ENCODE data around the gene E4F1.
A peak's percentile ranks its signal among the peaks of the same experiment; 100 is the strongest.
"Not testable (repeated sequence)": the region's sequence is repeated elsewhere in the genome, so short reads cannot be mapped to it uniquely, and the experiment has no call there.

The E4F1 gene

DNA sequence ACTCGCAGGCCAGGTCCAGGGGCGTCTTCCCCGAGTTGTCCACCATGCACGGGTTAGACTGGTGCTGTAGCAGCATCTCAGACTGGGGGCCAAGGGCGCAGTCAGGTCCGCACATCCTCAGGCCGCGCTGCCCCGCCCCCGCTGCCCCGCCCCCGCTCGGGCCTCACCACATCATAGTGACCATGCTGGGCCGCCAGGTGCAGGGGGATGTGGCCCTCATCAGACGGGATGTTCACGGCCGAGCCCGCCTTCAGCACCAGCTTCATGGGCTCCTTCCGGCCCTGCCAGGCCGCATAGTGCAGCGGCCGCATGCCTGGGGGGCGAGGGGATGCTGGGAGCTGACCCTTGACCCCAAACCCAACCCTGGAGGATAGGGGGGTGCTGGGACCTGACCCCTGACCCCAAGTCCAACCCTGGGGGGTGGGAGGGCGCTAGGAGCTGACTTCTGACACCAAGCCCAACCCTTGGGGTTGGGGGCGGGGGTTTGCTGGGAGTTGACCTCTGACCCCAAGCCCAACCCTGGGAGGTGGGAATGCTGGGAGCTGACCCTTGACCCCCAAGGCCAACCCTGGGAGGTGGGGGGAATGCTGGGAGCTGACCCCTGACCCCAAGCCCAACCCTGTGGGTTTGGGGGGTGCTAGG, 34.0 kb upstream of the E4F1 start:
- no peak for DNase-seq

- no peak for DNase-seq
These were observed 33.3 kb upstream of the E4F1 start for GRCh38 chr16:2190002-2190658.

DNA sequence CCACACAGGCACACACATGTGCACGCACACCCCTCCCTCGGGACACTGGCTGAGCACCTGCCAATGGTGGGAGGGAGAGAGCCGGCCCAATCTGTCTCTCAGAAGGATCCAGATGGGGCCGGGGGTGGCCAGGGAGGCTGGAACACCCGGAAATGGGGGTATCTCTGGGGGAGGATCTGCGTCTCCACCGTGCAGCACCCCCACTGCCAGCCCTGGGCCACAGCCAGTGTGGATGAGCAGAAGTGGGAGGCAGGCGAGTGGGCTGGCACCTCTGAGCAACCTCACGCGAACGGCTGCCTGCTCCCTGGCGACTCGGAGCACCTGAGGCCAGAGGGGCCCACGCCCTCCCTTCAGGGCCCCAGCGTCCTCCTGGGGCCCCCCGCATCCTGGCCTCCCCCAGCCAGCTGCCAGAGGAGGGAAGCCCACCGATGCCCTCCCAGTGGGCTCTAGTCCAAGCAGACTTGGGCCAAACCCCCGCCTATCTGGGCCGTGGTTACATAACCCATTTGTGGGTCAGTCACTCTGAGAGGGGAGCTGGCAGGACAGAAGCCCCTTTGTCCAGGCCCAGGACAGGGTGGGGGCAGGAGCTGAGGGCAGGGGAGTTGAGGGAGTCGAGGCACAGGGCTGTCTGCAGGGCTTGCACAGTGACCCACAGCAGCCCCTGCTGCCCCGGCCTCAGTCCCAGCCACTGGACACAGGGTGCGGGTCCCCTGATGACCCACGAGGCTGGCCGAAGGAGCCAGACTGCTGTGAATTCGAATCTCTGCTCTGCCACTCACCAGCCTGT, 32.5 kb upstream of the E4F1 start:
- DNase-seq = no peak

DNA sequence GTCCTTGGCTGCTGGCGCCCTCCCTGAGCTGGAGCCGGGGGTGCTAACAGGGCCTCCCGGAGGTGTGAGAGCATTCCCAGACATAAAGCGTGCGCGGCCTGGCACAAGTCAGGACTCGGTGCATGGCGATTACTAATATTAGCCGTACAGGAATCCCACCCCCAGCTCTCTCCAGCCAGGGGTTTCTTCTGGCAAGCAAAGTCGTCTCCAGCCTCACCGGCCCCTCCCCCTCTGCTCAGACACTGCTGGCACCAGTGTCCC, 32.0 kb upstream of the E4F1 start:
- no peak for DNase-seq

DNA sequence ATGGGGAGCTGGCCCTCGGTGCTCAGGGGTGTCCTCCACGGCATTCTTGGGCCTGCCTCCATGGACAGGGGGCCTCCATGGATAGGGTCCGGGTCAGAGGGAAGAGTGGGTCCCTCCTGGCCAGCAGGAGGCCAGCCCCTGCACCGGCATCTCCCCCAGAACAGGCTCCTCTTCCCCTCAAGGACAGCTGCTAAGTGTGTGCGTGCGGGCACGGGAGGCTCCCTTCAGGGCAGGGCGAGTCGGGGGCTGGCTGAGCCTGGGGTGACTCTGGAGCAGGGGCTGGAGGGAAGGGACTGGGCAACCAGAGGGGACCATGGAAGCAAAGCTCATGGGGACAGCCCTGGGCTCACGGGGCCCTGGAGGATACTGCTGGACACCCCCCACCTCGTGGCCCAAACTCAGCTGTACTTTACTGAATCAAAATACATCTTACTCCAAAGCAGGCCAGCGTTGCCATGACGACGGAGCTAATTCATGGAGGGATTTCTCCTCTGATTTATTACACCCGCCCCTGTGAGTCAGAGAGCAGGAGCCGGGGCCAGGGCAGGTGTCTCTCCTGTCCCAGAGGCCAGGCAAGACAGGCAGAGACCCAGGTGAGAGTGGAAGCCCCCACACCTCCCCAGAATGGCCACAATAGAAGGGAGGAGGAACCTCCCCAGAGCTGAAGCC, 29.1 kb upstream of the E4F1 start:
- DNase-seq = no peak

DNA sequence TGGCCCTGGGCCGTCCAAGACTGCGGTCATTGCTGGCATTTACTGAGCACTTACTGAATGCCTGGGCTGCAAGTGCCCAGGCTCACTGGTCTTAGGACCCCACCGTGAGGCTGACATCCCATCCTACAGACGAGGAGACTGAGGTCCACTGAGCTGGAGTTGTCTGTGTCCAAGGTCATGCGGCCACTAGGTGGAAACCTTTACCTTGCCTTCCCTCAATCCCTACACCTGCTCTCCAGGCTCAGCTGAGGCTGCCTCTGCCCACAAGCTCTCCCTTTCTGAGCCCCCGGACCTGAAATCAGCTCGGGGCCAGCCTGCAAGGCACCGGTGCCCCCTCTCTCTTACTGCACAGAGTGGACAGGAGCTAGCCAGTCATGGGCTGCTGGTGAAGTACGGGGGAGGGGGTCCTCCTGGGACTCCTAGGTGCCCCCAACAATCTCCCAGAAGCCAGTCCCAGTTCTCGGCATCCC, 28.5 kb upstream of the E4F1 start:
- peak; percentile 70 for DNase-seq

DNA sequence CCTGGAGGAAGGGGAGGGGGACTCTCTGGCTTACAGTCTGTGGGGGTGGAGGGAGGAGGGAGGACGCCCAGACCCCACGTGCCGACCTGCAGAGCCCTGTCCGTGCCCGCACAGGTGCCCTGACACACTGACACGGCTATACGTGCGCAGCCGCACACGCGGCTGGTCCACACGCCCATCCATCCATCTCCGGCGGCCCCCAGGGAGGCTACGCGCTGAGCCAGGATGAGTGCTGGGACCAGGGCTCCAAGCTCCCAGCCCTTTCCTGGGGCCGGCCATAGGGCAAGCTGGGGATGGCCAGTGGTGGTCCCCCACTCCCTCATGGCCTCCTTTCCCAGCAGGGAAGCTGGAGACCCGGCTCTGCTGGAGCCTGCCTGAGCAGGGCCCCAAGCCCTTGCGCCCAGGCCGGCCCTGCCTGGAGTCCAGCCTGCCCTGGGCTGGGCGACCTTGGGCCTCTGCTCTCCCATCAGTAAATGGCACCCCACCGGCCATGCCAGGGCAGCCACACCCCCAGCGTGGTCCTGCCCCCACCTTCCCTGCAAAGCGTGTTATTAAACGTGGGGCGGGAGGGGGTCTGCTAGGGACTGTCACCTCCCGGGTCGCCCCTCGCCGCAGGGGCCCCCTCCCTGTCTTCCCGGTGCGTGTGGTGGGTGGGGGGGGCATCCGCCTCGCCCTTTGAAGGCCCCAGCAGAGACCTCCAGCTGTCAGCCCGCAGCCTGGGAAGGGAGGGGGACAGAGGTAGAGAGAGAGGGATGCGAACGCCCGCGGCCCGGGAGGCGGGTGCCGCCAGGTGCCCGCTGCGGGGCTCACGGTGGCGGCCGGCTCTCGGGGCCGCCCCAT, 27.8 kb upstream of the E4F1 start:
- peak; percentile 5 for DNase-seq

DNA sequence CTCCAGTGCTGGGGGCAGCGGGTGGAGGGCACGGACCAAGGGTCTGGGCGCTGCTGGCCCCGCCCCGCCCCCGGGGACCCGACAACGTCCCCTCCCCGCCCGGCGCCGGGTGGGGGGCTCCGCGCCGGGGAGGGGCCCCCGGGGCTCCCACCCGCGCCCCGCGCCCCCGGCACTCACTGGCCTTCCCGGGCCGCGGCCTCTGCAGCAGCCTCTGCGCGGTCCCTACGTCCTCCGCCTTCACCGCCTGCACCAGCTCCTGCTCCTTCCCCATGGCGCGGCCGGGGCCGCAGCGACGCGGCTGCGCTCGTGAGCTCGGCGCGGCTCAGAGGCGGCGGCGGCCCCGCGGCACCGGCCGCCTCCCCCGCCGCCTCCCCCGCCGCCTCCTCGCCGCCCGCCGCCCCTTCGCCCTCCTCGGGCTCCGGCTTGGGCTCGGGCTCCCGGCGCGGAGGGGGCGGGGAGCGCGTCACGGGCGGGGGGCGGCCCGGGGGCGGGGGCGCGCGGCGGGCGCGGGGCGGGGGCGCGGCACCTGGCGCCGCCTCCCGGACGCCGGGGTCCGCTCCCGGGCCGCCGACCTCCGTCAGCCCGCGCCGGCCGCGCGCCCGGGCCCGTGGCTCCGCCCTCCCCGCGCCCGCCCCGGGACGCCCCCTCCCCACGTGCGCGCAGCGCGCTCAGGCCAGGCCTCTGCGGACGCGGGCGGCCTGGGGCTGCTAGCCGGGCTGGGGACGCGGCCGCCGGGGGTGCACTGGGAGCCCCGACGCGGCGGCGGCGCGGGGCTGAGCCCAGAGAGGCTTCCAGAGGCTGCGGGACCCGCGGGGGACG, 27.0 kb upstream of the E4F1 start, which contains the start of gene CASKIN1:
Gene CASKIN1 (minus strand): TSS at position 444 of the 819 bp plus-strand sequence. CDS start 173 bp downstream, at position 271.
- DNase-seq = peak; percentile 11

GRCh38 chr16:2196981-2197511, 26.3 kb upstream of the E4F1 start:
- no peak for DNase-seq

- DNase-seq = no peak
These were observed 25.6 kb upstream of the E4F1 start for GRCh38 chr16:2197765-2198164.

DNA sequence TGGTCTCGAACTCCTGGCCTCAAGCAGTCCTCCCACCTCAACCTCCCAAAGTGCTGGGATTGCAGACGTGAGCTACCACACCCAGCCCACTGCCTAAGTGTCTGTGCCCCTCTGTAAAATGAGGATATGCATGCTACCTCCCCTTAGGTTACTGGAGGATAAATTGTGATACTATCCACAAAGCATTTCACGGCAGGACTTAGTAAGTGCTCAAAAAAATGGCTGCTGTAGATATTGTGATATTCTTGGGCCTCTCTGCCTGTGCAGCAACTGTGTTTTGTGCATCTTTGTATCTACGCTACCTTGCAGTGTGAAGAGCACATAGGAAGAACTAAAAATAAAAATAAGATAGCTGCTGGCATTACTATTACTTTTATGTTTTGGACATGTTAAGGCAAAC, 25.1 kb upstream of the E4F1 start:
- no peak for DNase-seq

DNA sequence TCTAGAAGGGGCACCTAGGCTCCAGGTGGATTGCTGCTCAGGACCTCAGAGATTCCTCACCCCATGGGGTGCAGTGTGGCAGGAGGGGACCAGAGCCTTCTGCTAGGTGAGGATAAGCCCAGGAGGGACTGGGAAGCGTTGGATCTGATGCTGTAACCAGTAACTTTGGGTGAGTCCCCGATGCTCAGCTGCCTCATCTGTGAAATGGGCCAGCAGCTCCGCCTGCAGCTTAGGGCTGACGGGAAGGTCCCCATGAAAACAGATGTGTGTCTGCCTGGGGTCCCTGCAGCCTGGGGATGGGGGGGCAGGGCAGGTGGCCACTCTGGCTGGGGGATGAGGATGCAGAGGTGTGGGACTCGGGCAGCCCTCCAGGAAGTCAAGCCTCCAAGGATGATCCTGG, 24.3 kb upstream of the E4F1 start:
- DNase-seq = no peak

DNA sequence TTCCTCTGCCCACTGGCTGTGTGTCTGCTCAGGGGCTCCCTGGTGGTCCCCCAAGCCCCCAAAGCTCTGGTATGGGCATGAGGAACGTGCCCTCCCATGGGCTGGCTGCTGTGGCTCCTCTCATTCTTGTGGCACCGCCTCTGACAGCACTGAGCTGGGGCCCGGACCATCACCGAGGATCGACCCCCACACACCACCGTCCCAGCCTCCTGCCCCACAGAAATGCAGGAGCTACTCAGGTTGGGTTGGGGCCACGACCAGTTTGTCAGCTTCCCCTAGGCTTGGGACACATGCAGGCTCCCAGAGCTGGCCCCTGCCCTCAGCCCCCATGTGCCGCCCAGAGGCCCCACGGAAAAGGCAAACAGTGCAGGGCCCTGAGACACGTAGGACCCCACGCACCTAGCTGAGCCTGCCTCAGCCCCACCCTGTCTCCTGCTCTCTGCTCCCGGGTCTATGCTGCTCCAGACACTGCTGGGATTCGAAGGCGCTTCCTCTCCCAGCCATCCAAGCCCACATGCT, 23.7 kb upstream of the E4F1 start:
- DNase-seq = no peak

- DNase-seq = no peak
These were observed 23.1 kb upstream of the E4F1 start for GRCh38 chr16:2200313-2200712.

- DNase-seq = not testable (repeated sequence)
These were observed 20.2 kb upstream of the E4F1 start for GRCh38 chr16:2203119-2203688.

GRCh38 chr16:2204416-2205103, 18.8 kb upstream of the E4F1 start:
- DNase-seq = no peak

DNA sequence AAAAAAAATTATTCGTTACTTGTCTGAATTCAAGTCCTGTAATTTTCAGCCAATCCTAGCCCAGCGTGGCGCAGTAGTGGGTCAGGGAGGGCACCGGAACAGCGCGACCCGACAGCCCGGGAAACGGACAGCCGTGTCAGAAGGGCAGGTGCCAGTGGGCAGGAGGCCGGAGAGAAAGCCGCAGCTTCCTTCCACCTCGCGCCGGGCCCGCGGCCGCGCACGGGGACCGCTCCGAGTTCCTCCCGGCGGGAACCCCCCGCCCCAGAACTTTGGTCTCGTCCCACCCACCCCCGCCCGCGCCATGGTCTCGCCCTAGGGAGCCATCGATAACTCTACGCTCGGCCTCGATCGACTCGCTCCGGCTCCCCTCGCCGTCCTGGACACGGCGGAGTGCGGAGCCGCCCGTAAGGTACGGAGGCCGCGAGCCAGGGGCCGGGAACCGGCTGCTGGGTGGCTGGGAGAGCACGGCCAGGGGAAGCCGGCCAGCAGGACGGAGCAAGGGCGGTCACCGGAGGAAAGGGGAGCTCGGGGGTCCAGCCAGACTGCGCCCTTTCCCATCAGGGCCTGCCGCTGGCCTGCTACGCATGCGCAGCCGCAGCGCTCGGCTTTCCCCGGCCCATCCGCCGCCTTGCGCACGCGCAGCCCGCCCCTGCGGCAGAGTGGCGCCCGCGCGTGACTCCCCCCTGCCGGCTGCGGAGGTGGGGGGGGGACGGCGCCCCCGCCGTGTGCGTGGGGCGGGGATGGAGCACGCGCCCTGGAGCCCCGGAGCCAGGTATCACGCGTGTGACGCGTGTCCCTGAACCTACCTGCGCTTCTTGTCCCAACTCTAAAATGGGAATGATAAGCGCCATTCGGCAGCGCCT, 18.1 kb upstream of the E4F1 start, which contains the start of gene MLST8:
Gene MLST8 (plus strand): TSS at position 351 of the 863 bp plus-strand sequence. CDS start 632 bp downstream, outside the sequence.
- DNase-seq = peak; percentile 94

GRCh38 chr16:2205967-2206313, 17.5 kb upstream of the E4F1 start:
- no peak for DNase-seq

GRCh38 chr16:2206420-2206779, 17.0 kb upstream of the E4F1 start:
- DNase-seq = no peak
